ENCODE measurements around the gene TP73.
A peak's percentile ranks its signal among the peaks of the same experiment; 100 is the strongest.
"Not testable (repeated sequence)": the region's sequence is repeated elsewhere in the genome, so short reads cannot be mapped to it uniquely, and the experiment has no call there.

The TP73 gene

DNA sequence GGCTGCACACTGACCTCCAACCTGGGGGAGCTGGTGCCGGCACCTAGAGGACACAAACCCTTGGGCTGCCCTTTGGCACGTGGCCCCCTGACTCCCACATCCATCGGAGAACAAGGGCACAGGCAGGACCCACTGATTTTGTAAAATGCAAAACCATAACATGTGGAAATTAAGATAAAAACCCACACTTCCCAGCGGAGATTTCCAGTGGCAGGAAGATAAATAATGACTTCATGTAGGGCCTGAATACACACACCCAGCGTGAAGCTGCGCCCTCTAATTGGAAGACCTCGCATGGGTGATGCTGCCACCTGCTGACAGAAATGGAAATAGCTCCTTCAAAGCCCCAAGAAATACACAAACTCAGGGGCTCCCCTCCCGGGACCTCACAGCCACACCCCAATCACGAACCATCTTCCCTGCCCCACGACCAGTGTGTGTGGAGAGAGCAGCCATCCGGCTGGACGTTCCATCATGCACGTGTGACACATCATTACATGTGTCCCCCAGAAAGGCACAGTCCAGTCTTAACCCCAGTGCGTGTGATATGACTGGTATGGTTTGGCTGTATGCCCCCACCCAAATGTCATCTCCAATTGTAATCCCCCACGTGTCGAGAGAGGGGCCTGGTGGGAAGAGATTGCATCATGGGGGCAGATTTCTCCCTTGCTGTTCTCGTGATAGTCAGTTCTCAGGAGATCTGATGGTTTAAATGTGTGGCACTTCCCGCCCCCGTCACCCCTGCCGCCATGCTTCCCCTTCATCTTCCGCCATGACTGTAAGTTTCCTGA is 33.2 kb upstream of the TP73 start:
- DNase-seq: peak; percentile 86

- DNase-seq: no peak
Measured at GRCh38 chr1:3620708-3621107, 31.6 kb upstream of the TP73 start.

DNA sequence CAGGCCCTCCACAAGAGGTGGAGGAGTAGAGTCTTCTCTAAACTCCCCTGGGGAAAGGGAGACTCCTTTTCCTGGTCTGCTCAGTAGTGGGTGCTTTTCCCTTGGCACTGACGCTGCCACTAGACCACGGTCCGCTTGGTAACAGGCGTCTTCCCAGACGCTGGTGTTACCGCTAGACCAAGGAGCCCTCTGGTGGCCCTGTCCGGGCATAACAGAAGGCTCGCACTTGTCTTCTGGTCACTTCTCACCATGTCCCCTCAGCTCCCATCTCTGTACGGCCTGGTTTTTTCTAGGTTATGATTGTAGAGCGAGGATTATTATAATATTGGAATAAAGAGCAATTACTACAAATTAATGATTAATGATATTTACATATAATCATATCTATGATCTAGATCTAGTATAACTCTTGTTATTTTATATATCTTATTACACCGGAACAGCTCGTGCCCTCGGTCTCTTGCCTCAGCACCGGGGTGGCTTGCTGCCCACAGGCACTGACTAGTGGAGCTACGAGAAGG is 31.1 kb upstream of the TP73 start:
- DNase-seq: peak; percentile 25

GRCh38 chr1:3622102-3622501 is 30.2 kb upstream of the TP73 start:
- DNase-seq: not testable (repeated sequence)

DNA sequence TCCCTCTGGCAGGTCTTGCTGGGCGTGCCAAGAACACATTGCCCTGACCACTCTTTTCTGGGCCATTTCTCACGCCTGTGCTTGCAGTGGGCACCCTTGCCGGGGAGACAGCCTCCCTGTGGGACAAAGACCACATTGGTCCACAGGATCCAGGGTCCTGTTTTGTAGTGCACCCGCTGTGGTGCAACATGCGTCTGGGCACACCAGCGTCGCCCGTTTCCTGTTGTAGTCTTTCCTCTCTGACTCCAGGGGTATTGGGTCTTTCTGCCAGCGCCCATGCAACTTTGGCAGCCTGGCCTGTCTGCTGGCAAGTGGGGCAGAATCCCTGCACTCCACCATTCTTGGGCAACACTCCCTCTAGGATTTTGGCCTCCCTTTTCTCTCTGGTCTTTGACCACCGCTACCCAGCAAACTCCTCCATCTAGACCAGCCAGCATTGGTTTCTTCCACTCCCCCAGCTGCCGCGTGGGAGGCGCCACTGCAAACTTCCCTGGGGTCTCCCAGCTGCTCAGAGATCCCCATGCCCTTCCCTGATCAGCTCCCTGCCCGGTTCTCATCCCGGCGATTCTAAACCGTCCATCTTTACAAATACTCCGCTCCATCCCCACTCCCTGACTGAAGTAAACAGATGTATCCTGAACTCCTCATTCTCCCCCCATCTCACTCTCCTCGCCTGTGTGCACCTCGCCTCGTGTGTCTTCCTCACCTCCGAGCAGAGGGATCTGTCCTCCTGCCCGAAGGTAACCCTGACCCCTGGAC is 28.7 kb upstream of the TP73 start:
- DNase-seq: no peak

GRCh38 chr1:3624200-3625136 is 27.8 kb upstream of the TP73 start, which contains the start of gene TPRG1L:
Gene TPRG1L (plus strand): TSS chr1:3625015. CDS start chr1:3625073, 58 bp downstream.
- peak; percentile 98 for DNase-seq

DNA sequence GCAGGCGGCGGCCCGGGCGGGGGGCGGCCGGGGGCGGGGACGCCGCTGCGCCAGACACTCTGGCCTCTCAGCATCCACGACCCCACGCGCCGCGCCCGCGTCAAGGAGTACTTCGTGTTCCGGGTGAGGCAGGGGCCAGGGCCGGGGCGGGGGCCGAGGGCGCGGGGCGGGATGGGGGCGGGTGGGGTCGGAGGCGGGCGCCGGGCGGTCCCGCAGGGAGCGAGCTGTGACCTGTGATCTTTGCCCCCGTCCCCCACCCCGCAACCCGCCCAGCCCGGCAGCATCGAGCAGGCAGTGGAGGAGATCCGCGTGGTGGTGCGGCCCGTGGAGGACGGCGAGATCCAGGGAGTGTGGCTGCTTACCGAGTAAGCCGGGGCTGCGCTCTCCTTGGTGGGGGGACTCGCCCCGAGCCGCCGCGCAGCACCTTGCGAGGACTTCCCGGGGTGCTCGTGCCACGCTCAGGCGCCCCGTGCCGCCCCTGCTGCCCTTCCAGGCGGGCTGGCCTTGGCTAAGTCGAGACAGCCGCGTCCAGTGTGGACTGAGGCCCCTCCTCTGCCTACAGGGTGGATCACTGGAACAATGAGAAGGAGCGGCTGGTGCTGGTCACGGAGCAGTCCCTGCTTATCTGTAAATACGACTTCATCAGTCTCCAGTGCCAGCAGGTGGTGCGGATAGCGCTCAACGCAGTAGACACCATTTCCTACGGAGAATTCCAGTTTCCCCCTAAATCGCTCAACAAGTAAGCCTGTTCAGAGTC is 27.0 kb upstream of the TP73 start:
- DNase-seq: no peak

DNA sequence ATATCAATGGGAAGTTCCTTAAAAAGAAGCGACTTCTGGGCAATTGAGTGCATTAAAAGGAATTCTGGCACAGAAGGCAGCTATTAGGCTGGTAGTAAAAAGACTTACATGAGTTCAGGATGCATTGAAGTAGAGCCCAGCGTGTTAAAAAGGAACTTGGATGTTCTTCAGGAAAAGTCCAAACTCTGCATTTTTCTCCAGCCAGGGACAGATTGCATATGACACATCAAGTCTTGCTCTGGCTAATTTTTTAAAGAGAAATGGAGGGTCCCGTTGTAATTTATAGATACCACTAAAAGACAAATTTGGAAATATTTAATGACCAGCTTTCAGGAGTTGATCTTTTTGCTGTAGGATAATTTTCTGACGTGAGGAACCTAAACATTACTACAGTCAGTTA is 26.3 kb upstream of the TP73 start:
- DNase-seq: no peak

DNA sequence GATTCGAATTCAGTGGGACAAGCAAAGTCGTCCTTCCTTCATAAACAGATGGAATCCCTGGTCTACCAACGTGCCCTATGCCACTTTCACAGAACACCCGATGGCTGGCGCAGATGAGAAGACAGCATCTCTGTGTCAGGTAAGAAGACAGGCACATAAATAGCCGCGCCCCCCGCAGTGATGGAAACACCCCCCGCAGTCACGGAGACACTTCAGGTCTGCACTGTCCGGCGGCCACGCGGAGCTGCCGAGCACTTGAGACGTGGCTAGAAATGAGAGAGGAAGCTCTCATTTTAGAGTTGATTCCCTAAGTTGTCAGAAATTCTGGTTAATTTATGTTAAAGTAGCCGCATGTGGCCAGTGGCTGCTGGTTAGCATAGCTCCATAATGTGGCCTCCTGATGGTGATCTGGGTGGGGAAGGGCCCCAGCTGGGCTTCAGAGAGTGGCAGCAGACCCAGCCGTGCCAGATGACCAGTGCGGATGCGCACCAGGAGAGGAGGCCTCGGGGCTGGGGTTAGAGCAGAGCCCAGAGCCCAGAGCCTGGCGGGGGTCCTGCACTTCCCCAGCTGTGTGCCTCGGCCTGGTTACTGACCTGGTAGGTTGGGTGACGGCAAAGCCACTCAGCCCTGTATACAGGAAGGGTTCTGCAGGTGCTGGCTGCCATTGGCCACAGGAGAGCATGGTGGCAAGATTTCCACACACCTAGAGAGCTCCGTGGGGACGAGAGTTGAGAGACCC is 24.6 kb upstream of the TP73 start:
- no peak for DNase-seq

GRCh38 chr1:3628445-3628844 is 23.9 kb upstream of the TP73 start:
- no peak for DNase-seq

GRCh38 chr1:3629561-3630160 is 22.7 kb upstream of the TP73 start:
- no peak for DNase-seq

DNA sequence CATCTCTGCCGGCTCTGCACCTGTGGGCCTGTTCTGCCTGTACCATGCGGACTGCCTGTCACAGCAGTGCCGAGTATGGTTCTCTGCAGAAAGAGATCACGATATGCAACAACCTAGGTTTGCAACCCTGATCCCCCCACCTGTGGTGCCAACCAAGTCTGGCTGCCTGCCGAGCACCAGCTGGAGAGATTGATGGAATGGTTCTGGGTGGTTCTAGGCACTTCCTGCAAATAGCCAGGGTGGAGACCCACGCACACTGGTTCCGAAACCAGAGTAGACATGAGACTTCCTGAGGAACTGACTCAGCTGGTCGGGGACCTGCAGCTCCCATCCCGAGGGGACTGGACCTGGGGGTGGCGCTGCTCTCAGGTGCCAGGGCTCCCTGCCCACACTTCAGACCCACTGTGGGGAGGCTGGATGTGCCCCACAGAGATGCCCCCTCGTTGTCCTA is 22.1 kb upstream of the TP73 start:
- no peak for DNase-seq

GRCh38 chr1:3630914-3631313 is 21.4 kb upstream of the TP73 start:
- no peak for DNase-seq

DNA sequence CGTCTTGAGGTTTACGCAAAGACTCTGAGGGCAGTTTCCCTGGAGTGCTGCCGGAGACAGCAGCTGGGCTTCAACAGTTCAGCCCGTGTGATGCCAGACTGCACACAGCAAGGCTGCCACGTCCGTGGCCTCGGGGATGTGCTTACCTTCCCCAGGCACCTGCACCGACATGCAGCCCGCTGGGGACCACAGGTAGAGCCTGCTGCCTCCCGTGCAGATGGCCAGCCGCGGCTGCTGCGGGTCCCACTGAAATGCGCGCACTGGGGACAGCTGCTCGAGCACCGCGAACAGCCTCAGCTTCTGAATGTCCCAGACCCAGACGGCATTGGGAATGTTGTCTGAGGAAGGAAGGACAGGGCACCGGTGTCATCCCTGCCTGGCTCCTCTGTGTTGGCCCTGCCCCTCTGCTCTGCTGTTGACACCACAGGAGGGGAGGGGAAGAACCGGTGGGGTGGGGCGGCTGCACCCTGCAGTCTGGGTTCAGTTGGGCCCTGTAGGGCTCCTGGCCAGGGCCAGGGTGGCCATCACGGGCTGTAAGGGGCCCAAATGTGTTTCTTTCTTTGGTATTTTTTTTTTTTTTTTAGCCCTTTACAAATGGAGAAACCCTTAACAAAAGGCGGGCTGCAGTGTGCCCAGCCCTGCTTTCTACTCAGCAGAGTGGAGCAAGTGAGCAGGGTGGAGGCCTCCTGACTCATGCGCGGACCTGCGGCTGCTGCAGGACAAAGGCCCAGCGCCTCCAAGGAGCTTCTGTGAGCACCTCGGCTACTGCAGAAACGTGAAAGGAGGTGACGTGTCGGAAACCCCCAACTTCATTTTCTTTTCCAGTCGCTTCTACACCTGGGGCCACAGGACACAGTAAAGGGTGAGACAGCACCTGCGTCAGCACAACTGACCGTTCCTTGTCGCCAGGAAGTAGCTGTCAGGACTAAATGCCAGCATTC is 20.7 kb upstream of the TP73 start:
- no peak for DNase-seq

DNA sequence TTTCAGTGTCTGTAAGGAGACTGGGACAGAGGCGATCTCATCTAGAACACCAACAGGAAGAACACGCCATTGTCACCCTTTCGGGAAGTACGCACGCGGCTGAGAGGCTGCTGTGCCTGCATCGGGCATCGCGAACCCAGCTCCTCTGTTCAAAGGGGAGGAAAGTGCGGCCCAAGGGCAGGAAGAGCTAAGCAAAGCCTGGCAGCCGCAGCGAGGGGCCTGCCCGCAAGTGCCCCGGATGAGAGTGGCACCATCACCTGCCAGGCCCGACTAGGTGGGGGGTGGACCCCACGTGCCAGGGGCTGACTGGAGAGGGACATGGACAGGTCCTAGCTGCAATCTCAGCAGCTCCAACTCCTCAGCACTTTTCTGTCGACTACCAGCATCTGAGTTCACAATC is 20.0 kb upstream of the TP73 start:
- DNase-seq: no peak

DNA sequence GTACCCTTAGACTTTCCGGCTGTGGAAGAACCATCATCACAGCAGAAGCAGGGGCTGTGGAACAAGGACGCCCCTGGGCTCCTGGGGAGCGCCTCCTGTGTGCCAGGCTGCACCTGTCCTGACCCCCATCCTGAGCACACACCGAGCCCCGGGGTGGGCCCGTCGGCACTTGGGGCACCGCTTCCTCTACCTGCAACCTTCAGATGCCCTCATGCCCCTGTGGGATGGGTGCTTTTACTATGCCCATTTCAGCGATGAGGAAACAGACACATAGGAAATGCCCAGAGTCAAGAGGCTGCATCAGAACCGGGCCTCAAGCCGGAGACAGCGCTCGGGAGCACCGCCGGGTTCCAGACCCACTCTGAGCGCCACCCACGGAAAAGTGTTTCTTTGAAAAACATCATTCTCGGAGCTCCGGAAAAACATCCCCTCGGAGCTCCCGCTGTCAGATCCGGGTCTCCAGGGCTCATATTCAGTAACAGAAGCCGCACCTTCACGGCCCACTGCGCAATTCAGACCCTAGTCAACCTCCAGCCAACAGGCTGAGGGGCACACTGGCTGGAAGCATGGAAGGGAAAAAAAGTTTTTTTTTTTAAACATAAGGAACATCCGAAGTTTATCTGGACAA is 19.5 kb upstream of the TP73 start:
- DNase-seq: no peak

GRCh38 chr1:3633344-3634058 is 18.8 kb upstream of the TP73 start:
- no peak for DNase-seq

DNA sequence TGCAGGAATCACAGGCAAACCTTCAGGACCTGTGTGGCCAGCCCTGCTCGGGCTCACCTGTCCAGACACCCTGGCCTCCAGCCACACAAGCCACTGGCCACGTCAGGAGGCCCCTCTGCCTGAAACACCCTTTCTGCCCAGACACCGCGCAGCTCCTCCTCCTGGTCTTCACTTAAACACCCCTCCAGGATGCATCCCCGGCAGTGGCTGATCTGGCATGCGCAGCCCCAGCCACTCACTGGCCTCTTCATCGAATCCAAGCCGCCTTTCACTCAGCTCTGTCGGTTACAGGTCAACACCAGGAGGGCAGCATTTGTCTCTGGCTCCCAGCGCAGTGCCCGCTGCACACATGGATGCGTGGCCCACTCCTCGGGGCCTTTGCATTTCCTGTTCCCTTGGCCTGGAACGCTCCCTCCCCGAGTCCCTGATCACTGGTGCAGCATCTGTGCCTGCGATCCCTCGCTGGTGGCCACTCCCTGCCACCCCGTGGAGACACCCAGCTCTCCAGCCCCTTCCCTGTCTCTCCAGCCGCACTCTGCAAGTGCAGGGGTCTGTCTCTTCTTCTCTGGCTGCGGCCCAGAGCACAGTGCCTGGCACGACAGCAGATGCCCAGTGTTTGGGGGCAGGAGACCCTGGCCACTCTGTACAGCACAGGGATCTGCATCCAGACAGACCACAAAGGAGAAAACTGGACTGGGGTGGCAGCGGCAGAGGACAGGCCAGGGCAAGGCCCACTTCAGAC is 18.1 kb upstream of the TP73 start:
- no peak for DNase-seq

Data from CD4-positive, alpha-beta T cell treated with Interleukin-17A for 1 hour (primary cell).